Mesothelial cell of epicardium (in vitro differentiated cells): ENCODE data around the gene TRIO. TPM values are rescaled to one million over a fixed set of nuclear protein-coding genes. Genes with fewer than 3 reads are reported as not detected.

Source experiments
- DNase-seq, 2 experiments: peaks; one replicate each; pipeline ENCODE4 v3.0.0; 2021; ENCODE audit warnings: low spot score in 2 of 2; ENCODE audit not compliant: unreplicated experiment in 2 of 2
- H3K27ac Mint-ChIP-seq: 2 replicates; pipeline ENCODE4 v1.8.0; 2021; ENCODE audit warnings: mixed read lengths
- H3K27me3 Mint-ChIP-seq: 2 replicates; pipeline ENCODE4 v1.8.0; 2021; ENCODE audit warnings: low read depth, mixed read lengths
- H3K36me3 Mint-ChIP-seq: 2 replicates; pipeline ENCODE4 v1.8.0; 2021; ENCODE audit warnings: mixed read lengths
- H3K4me1 Mint-ChIP-seq: 2 replicates; pipeline ENCODE4 v1.8.0; 2021; ENCODE audit warnings: mixed read lengths
- H3K4me3 Mint-ChIP-seq: 2 replicates; pipeline ENCODE4 v1.8.0; 2021; ENCODE audit warnings: mild to moderate bottlenecking, moderate library complexity, mixed read lengths
- H3K9me3 Mint-ChIP-seq: 2 replicates; pipeline ENCODE4 v1.8.0; 2021; ENCODE audit warnings: mixed read lengths
- total RNA-seq: library from RNA; stranded (reverse); gene quantifications from 3 replicates; pipeline ENCODE4 v1.2.1, GENCODE V29; 2021
- TF ChIP-seq, protein P1 (sequence below): fragments of 200-600 bp; sonication (generic); IDR thresholded peaks from one replicate; pipeline ENCODE4 v1.5.0; 2021; ENCODE audit warnings: antibody characterized with exemption; ENCODE audit not compliant: unreplicated experiment

The TRIO gene
- total RNA-seq, 1 donor from 2014 or later, result 209 TPM

GRCh38 chr5:14256756-14257393 lies 113.7 kb downstream of the TRIO start:
- H3K27me3 Mint-ChIP-seq, result no peaks in the 10 kb centered on the region
- peaks cover 7% of the 10 kb centered on the region for H3K36me3 Mint-ChIP-seq
- peaks cover 9% of the 10 kb centered on the region for H3K9me3 Mint-ChIP-seq
- TF ChIP-seq, protein P1, sequence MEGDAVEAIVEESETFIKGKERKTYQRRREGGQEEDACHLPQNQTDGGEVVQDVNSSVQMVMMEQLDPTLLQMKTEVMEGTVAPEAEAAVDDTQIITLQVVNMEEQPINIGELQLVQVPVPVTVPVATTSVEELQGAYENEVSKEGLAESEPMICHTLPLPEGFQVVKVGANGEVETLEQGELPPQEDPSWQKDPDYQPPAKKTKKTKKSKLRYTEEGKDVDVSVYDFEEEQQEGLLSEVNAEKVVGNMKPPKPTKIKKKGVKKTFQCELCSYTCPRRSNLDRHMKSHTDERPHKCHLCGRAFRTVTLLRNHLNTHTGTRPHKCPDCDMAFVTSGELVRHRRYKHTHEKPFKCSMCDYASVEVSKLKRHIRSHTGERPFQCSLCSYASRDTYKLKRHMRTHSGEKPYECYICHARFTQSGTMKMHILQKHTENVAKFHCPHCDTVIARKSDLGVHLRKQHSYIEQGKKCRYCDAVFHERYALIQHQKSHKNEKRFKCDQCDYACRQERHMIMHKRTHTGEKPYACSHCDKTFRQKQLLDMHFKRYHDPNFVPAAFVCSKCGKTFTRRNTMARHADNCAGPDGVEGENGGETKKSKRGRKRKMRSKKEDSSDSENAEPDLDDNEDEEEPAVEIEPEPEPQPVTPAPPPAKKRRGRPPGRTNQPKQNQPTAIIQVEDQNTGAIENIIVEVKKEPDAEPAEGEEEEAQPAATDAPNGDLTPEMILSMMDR, result no peak
- H3K4me3 Mint-ChIP-seq, result no peak overlapping the region
- no peak overlapping the region for H3K27ac Mint-ChIP-seq
- peaks cover 16% of the 10 kb centered on the region for H3K4me1 Mint-ChIP-seq
- DNase-seq, result no peak

DNA sequence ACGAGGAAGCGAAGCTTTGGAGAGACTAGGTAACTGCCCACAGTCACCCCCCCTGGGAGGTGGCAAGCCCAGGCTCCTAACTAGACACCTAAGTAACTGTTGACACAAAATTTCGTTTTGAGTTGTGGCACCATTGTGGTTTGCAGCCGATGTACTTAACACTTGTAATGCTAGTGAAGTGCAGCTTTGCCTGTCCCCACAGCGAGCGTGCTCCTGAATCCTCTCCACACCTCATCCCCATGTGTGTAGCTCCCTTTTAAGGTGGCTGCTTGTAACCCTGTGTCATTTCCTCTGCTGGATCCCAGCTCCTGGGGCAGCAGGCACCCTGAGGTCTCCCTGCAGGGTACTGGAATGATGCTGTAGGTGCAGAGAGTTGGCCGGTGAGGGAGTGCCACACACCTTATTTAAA lies 114.9 kb downstream of the TRIO start:
- Mint-ChIP-seq H3K4me3 (no peak overlapping the region), H3K4me1 (peaks cover 16% of the 10 kb centered on the region), H3K9me3 (peaks cover 9% of the 10 kb centered on the region), H3K27ac (no peak overlapping the region), H3K27me3 (no peaks in the 10 kb centered on the region), H3K36me3 (peaks cover 7% of the 10 kb centered on the region)
- TF ChIP-seq, protein P1, result no peak
- DNase-seq, result no peak

DNA sequence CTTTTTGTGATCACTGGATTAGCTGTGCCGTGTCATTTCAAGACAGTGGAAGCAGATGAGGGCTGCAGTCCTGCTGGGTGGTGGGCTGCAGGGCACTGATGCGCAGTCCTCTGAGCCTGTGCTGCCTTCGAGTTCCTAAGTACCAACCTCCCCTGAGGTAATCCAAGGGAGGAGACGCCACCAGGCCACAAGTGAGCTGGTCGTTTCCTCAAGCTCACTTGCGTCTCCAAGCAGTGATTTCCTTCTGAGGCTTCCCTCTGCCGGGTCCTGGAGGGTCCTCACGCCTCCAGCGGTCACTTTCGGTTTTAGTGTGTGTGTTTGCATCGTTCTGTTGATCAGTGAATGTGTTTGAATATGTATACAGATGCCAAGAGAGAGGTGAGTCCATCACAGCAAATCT lies 115.7 kb downstream of the TRIO start:
- DNase-seq, result no peak
- no peaks in the 10 kb centered on the region for H3K27me3 Mint-ChIP-seq
- H3K27ac Mint-ChIP-seq, result no peak overlapping the region
- H3K9me3 Mint-ChIP-seq, result peaks cover 9% of the 10 kb centered on the region
- TF ChIP-seq, protein P1, result no peak
- H3K36me3 Mint-ChIP-seq, result peaks cover 7% of the 10 kb centered on the region
- peaks cover 22% of the 10 kb centered on the region for H3K4me1 Mint-ChIP-seq
- H3K4me3 Mint-ChIP-seq, result no peak overlapping the region

DNA sequence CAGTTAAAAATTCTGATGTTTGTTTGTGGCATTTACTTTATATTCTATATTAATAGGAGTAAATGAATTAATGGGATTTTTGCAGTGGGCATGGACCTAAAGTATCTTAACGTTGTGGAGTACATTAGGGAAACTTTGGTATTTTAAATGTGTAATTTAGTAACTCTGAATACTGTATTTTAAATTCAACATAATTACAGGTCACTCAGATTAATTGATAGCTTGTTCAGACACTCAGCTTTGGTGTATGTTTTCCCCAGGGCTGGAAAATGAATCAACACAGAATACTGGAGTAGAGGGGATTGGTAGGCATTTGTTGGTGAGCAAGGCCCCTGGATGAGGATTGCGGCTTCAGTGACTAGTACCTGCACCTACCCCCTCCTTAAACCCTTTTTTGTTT lies 117.5 kb downstream of the TRIO start:
- no peak for DNase-seq
- TF ChIP-seq, protein P1, result no peak
- H3K4me1 Mint-ChIP-seq, result peaks cover 31% of the 10 kb centered on the region
- H3K4me3 Mint-ChIP-seq, result no peak overlapping the region
- peaks cover 3% of the 10 kb centered on the region for H3K36me3 Mint-ChIP-seq
- no peak overlapping the region for H3K27ac Mint-ChIP-seq
- no peaks in the 10 kb centered on the region for H3K27me3 Mint-ChIP-seq
- peaks cover 4% of the 10 kb centered on the region for H3K9me3 Mint-ChIP-seq

GRCh38 chr5:14261235-14261634 lies 118.1 kb downstream of the TRIO start:
- Mint-ChIP-seq H3K36me3 (no peaks in the 10 kb centered on the region), H3K27ac (peak overlapping the region; percentile 54), H3K4me3 (no peak overlapping the region)

More at GRCh38 chr5:14261235-14261634, 118.1 kb downstream of the TRIO start:
- no peak for DNase-seq
- Mint-ChIP-seq H3K9me3 (no peaks in the 10 kb centered on the region), H3K4me1 (peaks cover 37% of the 10 kb centered on the region), H3K27me3 (no peaks in the 10 kb centered on the region)
- TF ChIP-seq, protein P1, result no peak
